ENCODE measurements around the gene SPSB4.
A peak's percentile ranks its signal among the peaks of the same experiment; 100 is the strongest.

SPSB4 gene

GRCh38 chr3:141050576-141051442, at the start of gene SPSB4:
TSS of gene SPSB4 (plus strand) at chr3:141051347. CDS start at chr3:141066105, 14,758 bp downstream.
- peak in 1 of 2 donors; percentile 17 for DNase-seq (ENCODE audit: low read depth in 2 of 2)

GRCh38 chr3:141006344-141006743, 44.8 kb upstream of the SPSB4 start:
- no peak for DNase-seq (ENCODE audit: low read depth in 2 of 2)

- DNase-seq (ENCODE audit: low read depth in 2 of 2), result no peak
Observed at GRCh38 chr3:141009496-141009895, 41.7 kb upstream of the SPSB4 start.

GRCh38 chr3:141011232-141011996, 39.7 kb upstream of the SPSB4 start:
- DNase-seq (ENCODE audit: low read depth in 2 of 2), result peak; percentile 63 to 65

GRCh38 chr3:141011997-141012262, 39.2 kb upstream of the SPSB4 start:
- DNase-seq (ENCODE audit: low read depth in 2 of 2), result no peak

GRCh38 chr3:141012571-141012970, 38.6 kb upstream of the SPSB4 start:
- no peak for DNase-seq (ENCODE audit: low read depth in 2 of 2)

- no peak for DNase-seq (ENCODE audit: low read depth in 2 of 2)
Observed at GRCh38 chr3:141015481-141015880, 35.7 kb upstream of the SPSB4 start.

- DNase-seq (ENCODE audit: low read depth in 2 of 2), result peak in 1 of 2 donors; percentile 19
Observed at GRCh38 chr3:141017366-141018322, 33.5 kb upstream of the SPSB4 start.

- no peak for DNase-seq (ENCODE audit: low read depth in 2 of 2)
Observed at GRCh38 chr3:141019244-141019643, 31.9 kb upstream of the SPSB4 start.

GRCh38 chr3:141020143-141020830, 30.9 kb upstream of the SPSB4 start:
- peak in 1 of 2 donors; percentile 3 for DNase-seq (ENCODE audit: low read depth in 2 of 2)

- DNase-seq (ENCODE audit: low read depth in 2 of 2), result no peak
Observed at GRCh38 chr3:141021261-141021660, 29.9 kb upstream of the SPSB4 start.

GRCh38 chr3:141030296-141030695, 20.9 kb upstream of the SPSB4 start:
- DNase-seq (ENCODE audit: low read depth in 2 of 2), result no peak

- DNase-seq (ENCODE audit: low read depth in 2 of 2), result no peak
Observed at GRCh38 chr3:141039589-141039988, 11.6 kb upstream of the SPSB4 start.

GRCh38 chr3:141044695-141045641, 6.2 kb upstream of the SPSB4 start:
- no peak for DNase-seq (ENCODE audit: low read depth in 2 of 2)

- DNase-seq (ENCODE audit: low read depth in 2 of 2), result no peak
Observed at GRCh38 chr3:141045849-141046248, 5.3 kb upstream of the SPSB4 start.

GRCh38 chr3:141047168-141047567, 4.0 kb upstream of the SPSB4 start:
- no peak for DNase-seq (ENCODE audit: low read depth in 2 of 2)

GRCh38 chr3:141049681-141050080, 1.5 kb upstream of the SPSB4 start:
- no peak for DNase-seq (ENCODE audit: low read depth in 2 of 2)

- no peak for DNase-seq (ENCODE audit: low read depth in 2 of 2)
Observed at GRCh38 chr3:141051443-141052200, 475 bp downstream of the SPSB4 start.

All from stimulated activated CD8-positive, alpha-beta memory T cell treated with anti-CD3 and anti-CD28 coated beads, Interleukin-15, amount 100 ng/mL, for 48 hours (primary cell).